NOMO-1 treated with dmso at 0.1 percent for 144 hours (cell line): ENCODE results near the gene TBKBP1.

Source experiments
- DNase-seq: peaks from one replicate; lab custom pipeline; 2025; ENCODE audit not compliant: unreplicated experiment; lab: John Stamatoyannopoulos, UW

Gene TBKBP1

GRCh38 chr17:47693731-47694580 lies at the start of gene TBKBP1:
TBKBP1 (plus strand) TSS chr17:47694161; CDS start chr17:47696113, 1,952 bp downstream.
- DNase-seq = peak; percentile 11

- peak; percentile 11 for DNase-seq
These were observed 49.6 kb upstream of the TBKBP1 start for GRCh38 chr17:47644324-47644723.

- DNase-seq = peak; percentile 100
These were observed 44.6 kb upstream of the TBKBP1 start, which contains the start of gene KPNB1 for GRCh38 chr17:47649153-47649971. KPNB1 (plus strand) TSS chr17:47649919; CDS start chr17:47650245, 326 bp downstream.

- DNase-seq = peak; percentile 65
These were observed 43.9 kb upstream of the TBKBP1 start for GRCh38 chr17:47649972-47650524.

- peak; percentile 93 for DNase-seq
These were observed 43.1 kb upstream of the TBKBP1 start for GRCh38 chr17:47650525-47651522.

GRCh38 chr17:47651704-47652103 lies 42.3 kb upstream of the TBKBP1 start:
- no peak for DNase-seq

GRCh38 chr17:47652570-47652969 lies 41.4 kb upstream of the TBKBP1 start:
- DNase-seq = no peak

GRCh38 chr17:47653442-47653841 lies 40.5 kb upstream of the TBKBP1 start:
- DNase-seq = no peak

GRCh38 chr17:47654991-47655390 lies 39.0 kb upstream of the TBKBP1 start:
- no peak for DNase-seq

GRCh38 chr17:47660064-47660492 lies 33.9 kb upstream of the TBKBP1 start:
- DNase-seq = peak; percentile 68

GRCh38 chr17:47663912-47664623 lies 29.9 kb upstream of the TBKBP1 start:
- DNase-seq = no peak

GRCh38 chr17:47664624-47664941 lies 29.4 kb upstream of the TBKBP1 start:
- DNase-seq = no peak

GRCh38 chr17:47665655-47666054 lies 28.3 kb upstream of the TBKBP1 start:
- DNase-seq = no peak

- DNase-seq = no peak
These were observed 24.9 kb upstream of the TBKBP1 start for GRCh38 chr17:47669081-47669480.

- DNase-seq = peak; percentile 64
These were observed 23.9 kb upstream of the TBKBP1 start for GRCh38 chr17:47670064-47670463.

GRCh38 chr17:47674499-47674898 lies 19.5 kb upstream of the TBKBP1 start:
- no peak for DNase-seq

GRCh38 chr17:47675380-47676198 lies 18.4 kb upstream of the TBKBP1 start:
- DNase-seq = no peak

- no peak for DNase-seq
These were observed 17.8 kb upstream of the TBKBP1 start for GRCh38 chr17:47676199-47676472.

GRCh38 chr17:47676510-47677165 lies 17.3 kb upstream of the TBKBP1 start:
- no peak for DNase-seq
